Spinal cord (tissue), 10 donors: ENCODE measurements around the gene TNFAIP2. TPM values are rescaled to one million over a fixed set of nuclear protein-coding genes. Genes with fewer than 3 reads are reported as not detected.
"Not testable (repeated sequence)": the region's sequence is repeated elsewhere in the genome, so short reads cannot be mapped to it uniquely, and the experiment has no call there.

Experiments
- DNase-seq, 6 donors: peaks; one replicate each; pipeline versions ENCODE4 v3.0.0 to v3.0.0-alpha.2; 2013 to 2015; ENCODE audit warnings: low spot score in 6 of 6, low read depth in 4 of 6
- H3K27ac ChIP-seq: one replicate; pipeline ENCODE4 v1.5.1; 2013; ENCODE audit warnings: low read depth, low read length, control low read depth
- H3K27me3 ChIP-seq: one replicate; pipeline ENCODE4 v1.6.1; 2013; ENCODE audit warnings: low read length; ENCODE audit not compliant: control insufficient read depth, insufficient read depth
- H3K36me3 ChIP-seq: one replicate; pipeline ENCODE4 v1.6.1; 2013; ENCODE audit warnings: low read length; ENCODE audit not compliant: control insufficient read depth, insufficient read depth
- H3K4me1 ChIP-seq: one replicate; pipeline ENCODE4 v1.6.1; 2013; ENCODE audit warnings: low read length; ENCODE audit not compliant: control insufficient read depth, insufficient read depth
- H3K4me3 ChIP-seq: one replicate; pipeline ENCODE4 v1.5.1; 2013; ENCODE audit warnings: low read depth, low read length, control low read depth
- H3K9me3 ChIP-seq: one replicate; pipeline ENCODE4 v1.6.1; 2013; ENCODE audit warnings: low read length; ENCODE audit not compliant: control insufficient read depth, insufficient read depth
- WGBS: methylation state at CpG from one replicate; pipeline ENCODE4 v1.1.5; 2013; ENCODE audit warnings: missing lambda C conversion rate; ENCODE audit not compliant: insufficient coverage; 5-methylcytosine and 5-hydroxymethylcytosine counted together
- polyA plus RNA-seq, 2 donors: library from polyadenylated mRNA; unstranded; fragments of 120-200 nt; gene quantifications; one replicate each; pipeline ENCODE4 v1.2.1, GENCODE V29; 2013; ENCODE audit not compliant: insufficient read length in 2 of 2
- total RNA-seq, 2 donors: library from RNA; depleted of rRNA in 1 of 2; stranded (reverse); fragments of 120-200 nt in 1 of 2; fragments of >200 nt in 1 of 2; gene quantifications; one replicate each; pipeline versions ENCODE4 v1.2.3 to v1.2.4, GENCODE V29; 2013 to 2014
- donor health status: healthy.

The TNFAIP2 gene
- total and polyA plus RNA-seq, 4 donors = 9.4 to 18.4 (median 12.7) TPM

DNA sequence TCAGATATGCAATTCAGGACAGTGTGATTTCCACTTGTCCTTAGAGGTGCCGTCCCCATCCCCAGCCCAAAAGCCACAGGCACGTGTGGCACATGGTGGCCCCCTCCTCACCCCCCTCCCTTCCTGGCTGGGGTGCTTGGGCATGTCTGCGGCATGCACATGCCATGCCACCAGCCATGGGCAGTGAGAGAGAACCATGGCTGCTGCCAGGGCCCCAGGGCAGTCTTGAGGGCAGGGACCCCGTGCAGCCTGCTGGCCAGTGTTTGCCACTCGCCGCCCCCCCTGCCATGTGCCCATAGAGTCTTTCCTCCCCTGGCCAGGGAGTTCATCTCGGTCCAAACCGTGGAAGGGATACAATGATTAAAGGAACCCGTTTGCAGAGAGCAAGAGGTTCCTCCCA is 41.5 kb downstream of the TNFAIP2 start:
- H3K4me3 ChIP-seq = no peak overlapping the region
- no peaks in the 10 kb centered on the region for H3K4me1 ChIP-seq
- H3K9me3 ChIP-seq = peaks cover 7% of the 10 kb centered on the region
- H3K27me3 ChIP-seq = no peaks in the 10 kb centered on the region
- no peak for DNase-seq
- no peak overlapping the region for H3K27ac ChIP-seq
- WGBS = 65% methylated on average over 6 of the region's 9 CpGs
- no peaks in the 10 kb centered on the region for H3K36me3 ChIP-seq

DNA sequence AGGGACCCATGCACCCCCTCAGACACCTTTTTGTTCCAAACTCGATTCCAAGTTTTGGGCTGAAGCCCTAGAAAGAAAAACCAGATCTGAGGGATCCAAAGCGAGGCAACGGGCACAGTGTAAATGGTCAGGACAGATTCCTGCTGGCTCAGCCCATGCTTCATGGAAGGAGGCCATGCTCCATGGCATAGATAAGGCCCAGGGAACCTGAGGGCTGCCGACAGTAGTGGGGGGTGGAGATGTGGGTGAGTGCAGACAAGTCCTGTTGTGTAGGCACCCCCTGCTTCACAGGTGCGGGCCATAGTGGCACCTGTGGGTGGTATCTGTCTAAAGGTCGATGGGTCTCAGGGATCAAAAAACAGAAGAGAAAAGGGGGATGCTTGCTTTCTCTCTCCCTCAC is 42.1 kb downstream of the TNFAIP2 start:
- H3K27me3 ChIP-seq = no peaks in the 10 kb centered on the region
- DNase-seq = no peak
- 78% methylated on average over 4 of the region's 6 CpGs for WGBS
- H3K4me1 ChIP-seq = no peaks in the 10 kb centered on the region
- H3K9me3 ChIP-seq = peaks cover 12% of the 10 kb centered on the region
- no peak overlapping the region for H3K4me3 ChIP-seq
- H3K36me3 ChIP-seq = no peaks in the 10 kb centered on the region
- no peak overlapping the region for H3K27ac ChIP-seq

DNA sequence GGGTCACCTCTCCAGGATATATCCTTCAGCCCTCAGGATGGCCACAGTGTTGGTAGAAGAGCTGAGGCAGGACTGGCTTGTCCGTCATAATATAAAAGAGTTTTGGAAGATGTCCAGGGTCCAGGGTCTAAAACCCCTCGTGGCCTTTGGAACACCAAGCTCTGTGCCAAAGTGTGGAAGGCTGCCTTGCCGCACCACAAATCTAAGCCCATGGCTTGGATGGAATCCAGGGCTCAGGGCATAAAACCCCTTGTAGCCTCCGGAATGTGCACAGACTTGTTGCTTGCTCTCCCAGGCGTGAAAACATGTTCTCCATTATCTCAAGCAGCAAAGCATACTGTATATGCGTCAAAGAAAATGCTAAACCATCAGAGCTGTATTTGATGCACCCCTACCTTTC is 46.7 kb downstream of the TNFAIP2 start:
- Histone ChIP-seq H3K4me1 (no peaks in the 10 kb centered on the region), H3K27ac (no peak overlapping the region), H3K27me3 (no peaks in the 10 kb centered on the region), H3K36me3 (no peaks in the 10 kb centered on the region), H3K4me3 (no peak overlapping the region), H3K9me3 (peaks cover 21% of the 10 kb centered on the region)
- 97% methylated on average over 6 of the region's 6 CpGs for WGBS
- no peak for DNase-seq

DNA sequence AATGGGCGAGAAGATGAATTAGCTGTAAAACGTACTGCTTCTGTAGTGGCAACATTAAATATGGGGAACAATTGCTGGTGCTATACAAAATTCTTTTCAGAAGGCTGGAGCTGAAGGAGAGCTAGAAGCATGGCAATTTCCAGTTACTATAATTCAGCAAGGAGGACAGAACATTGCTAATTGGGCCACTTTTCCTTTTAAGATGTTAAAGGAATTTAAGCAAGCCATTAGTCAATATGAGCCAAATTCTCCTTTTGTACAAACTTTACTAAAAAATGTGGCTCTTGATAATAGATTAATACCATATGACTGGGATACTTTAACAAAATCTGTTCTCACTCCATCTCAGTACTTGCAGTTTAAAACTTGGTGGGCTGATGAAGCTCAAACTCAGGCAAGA is 47.9 kb downstream of the TNFAIP2 start:
- not testable (repeated sequence) for H3K27ac ChIP-seq, H3K27me3 ChIP-seq, DNase-seq, H3K36me3 ChIP-seq, H3K4me1 ChIP-seq, H3K4me3 ChIP-seq
- H3K9me3 ChIP-seq = peaks cover 26% of the 10 kb centered on the region
- no CpG with 5 or more reads among the region's 2 CpGs for WGBS

DNA sequence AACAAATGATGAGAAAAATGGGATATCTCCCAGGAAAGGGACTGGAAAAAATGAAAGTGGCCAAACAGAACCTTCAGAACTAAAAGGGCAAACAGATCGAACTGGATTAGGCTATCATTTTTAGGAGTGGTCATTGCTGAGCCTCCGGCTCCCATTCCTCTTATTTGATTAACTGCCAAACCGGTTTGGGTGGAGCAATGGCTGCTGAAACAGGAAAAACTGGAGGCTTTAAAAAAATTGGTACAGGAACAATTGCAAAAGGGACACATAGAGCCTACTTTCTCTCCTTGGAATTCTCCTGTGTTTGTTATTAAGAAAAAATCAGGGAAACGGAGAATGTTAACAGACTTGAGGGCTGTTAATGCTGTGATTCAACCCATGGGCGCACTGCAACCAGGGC is 49.7 kb downstream of the TNFAIP2 start:
- Histone ChIP-seq H3K9me3 (peaks cover 26% of the 10 kb centered on the region), H3K4me3 (no peak overlapping the region), H3K36me3 (no peaks in the 10 kb centered on the region), H3K4me1 (no peaks in the 10 kb centered on the region), H3K27me3 (no peaks in the 10 kb centered on the region), H3K27ac (no peak overlapping the region)
- WGBS = 50% methylated on average over 1 of the region's 5 CpGs
- no peak for DNase-seq

DNA sequence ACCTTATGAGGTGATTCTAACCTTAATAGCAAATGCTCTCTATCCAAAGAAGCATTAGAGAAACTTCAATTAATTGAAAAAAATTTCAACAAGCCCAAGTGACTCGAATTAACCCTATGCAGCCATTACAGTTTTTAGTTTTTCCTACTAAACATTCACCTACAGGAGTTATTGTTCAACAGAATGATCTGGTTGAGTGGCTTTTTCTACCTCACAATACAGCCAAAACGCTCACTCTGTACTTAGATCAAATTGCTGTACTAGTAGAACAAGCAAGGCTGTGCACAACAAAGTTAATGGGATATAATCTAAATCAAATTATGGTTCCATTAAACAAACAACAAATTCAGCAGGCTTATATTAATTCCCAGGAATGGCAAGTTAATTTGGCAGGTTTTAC is 50.6 kb downstream of the TNFAIP2 start:
- H3K27ac ChIP-seq, H3K4me3 ChIP-seq, H3K27me3 ChIP-seq, DNase-seq, H3K4me1 ChIP-seq, H3K36me3 ChIP-seq: not testable (repeated sequence)
- peaks cover 23% of the 10 kb centered on the region for H3K9me3 ChIP-seq
- WGBS = no CpG with 5 or more reads among the region's 2 CpGs

- DNase-seq, H3K4me1 ChIP-seq, H3K27ac ChIP-seq, H3K27me3 ChIP-seq, H3K36me3 ChIP-seq, H3K4me3 ChIP-seq: not testable (repeated sequence)
- H3K9me3 ChIP-seq = peaks cover 13% of the 10 kb centered on the region
- 93% methylated on average over 2 of the region's 4 CpGs for WGBS
Measured at GRCh38 chr14:103176176-103176575, 52.9 kb downstream of the TNFAIP2 start.

GRCh38 chr14:103177376-103177775 is 54.1 kb downstream of the TNFAIP2 start:
- Histone ChIP-seq H3K27me3 (no peaks in the 10 kb centered on the region), H3K27ac (no peak overlapping the region), H3K4me1 (no peaks in the 10 kb centered on the region), H3K4me3 (no peak overlapping the region), H3K9me3 (peaks cover 13% of the 10 kb centered on the region), H3K36me3 (no peaks in the 10 kb centered on the region)
- DNase-seq = no peak
- 79% methylated on average over 7 of the region's 7 CpGs for WGBS

GRCh38 chr14:103178521-103178920 is 55.3 kb downstream of the TNFAIP2 start:
- H3K9me3 ChIP-seq = peaks cover 9% of the 10 kb centered on the region
- no peaks in the 10 kb centered on the region for H3K4me1 ChIP-seq
- WGBS = 69% methylated on average over 3 of the region's 6 CpGs

DNA sequence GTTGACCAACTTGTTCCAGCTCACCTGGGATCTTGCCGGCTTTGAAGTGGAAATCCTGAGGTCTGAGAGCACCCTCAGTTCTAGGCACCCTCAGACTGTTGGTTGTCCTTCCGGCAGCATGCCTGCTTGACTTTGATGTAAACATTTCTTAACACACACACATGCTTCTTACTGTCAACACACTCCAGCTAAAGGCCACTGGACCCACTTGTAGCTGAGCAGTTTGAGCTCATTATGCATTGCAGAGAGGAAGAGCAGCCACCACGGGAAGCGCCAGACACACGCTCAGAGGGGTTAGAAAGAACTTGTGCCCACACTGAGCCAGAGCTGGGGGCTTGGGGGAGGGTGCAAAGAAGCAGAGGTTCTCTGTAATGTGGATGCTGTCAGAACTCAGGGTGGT is 55.8 kb downstream of the TNFAIP2 start:
- DNase-seq = no peak

More at GRCh38 chr14:103178521-103178920, 55.3 kb downstream of the TNFAIP2 start:
- Histone ChIP-seq H3K27ac (no peak overlapping the region), H3K4me3 (no peak overlapping the region), H3K27me3 (no peaks in the 10 kb centered on the region), H3K36me3 (no peaks in the 10 kb centered on the region)
- peak in 1 of 6 donors; percentile 43 for DNase-seq

More for the DNA sequence above, 55.8 kb downstream of the TNFAIP2 start:
- Histone ChIP-seq H3K27me3 (no peaks in the 10 kb centered on the region), H3K36me3 (no peaks in the 10 kb centered on the region), H3K4me1 (no peaks in the 10 kb centered on the region), H3K9me3 (peaks cover 7% of the 10 kb centered on the region), H3K27ac (no peak overlapping the region), H3K4me3 (no peak overlapping the region)
- 63% methylated on average over 5 of the region's 5 CpGs for WGBS
